ENCODE results near the gene WDR64. TPM values are rescaled to one million over a fixed set of nuclear protein-coding genes. Genes with fewer than 3 reads are reported as not detected.

Gene WDR64
- total and polyA plus RNA-seq, 2 of the 4 experiments (the other 2 are of a cell fraction): not detected

DNA sequence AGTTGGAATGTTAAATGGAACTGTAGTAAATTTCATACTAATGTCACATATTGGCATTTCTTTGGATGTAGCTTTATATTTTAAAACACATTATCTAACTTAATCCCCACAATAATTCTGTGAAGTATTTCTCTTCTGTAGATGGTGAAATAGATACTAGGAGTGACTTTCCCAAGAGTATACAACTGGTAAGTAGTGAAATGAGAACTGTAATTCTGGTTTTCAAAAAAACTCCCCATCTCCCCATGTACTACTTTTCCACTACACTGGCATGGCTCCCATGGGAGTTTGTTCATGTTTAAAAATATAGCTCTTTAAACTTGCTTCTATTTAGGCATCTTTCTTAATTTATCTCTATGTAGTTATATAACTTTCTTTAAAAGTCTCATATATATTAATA, 22.1 kb upstream of the WDR64 start:
- H3K4me1 ChIP-seq (ENCODE audit: control insufficient read depth, insufficient read depth, low read length): peaks cover 2% of the 10 kb centered on the region; the same call in 1 of the 2 replicates
- ATAC-seq (ENCODE audit: low read depth): no peak
- no peak overlapping the region for H2AFZ ChIP-seq (replicated peaks; ENCODE audit: low read length, poor library complexity)
- intact Hi-C loops (cut with micrococcal nuclease) (no loop called here), dilution Hi-C loops (cut with HindIII; ENCODE audit: low sequenced_read_pairs, unreplicated experiment) (no loop called here), in situ Hi-C loops (cut with MboI; ENCODE audit: low sequenced_read_pairs) (no loop called here)
- no peak overlapping the region for H4K91ac ChIP-seq (ENCODE audit: insufficient read depth, low read depth, low read length)
- no peak overlapping the region for H3K9ac ChIP-seq (ENCODE audit: low read depth, low read length)
- H3K27ac ChIP-seq (ENCODE audit: insufficient read depth, low read length): no peak overlapping the region
- H3K4me2 ChIP-seq (ENCODE audit: low read depth, low read length): no peak overlapping the region
- no peak overlapping the region for H2BK120ac ChIP-seq (ENCODE audit: low read depth, low read length)
- H2AK9ac ChIP-seq (replicated peaks; ENCODE audit: low read depth, low read length, poor library complexity): no peak overlapping the region
- H3K56ac ChIP-seq (ENCODE audit: extremely low read depth, insufficient read depth, low read length): no peak overlapping the region
- peaks cover 3% of the 10 kb centered on the region; the same call in 1 of the 2 replicates for H3K36me3 ChIP-seq (ENCODE audit: control insufficient read depth, insufficient read depth, low read length)
- DNase-seq: no peak
- CTCF ChIA-PET: interaction anchor here (1.0 kb wide), 1 partner anchor 19 kb away, joined by 4 read pairs; no protein-coding TSS in a partner anchor
- no peak overlapping the region for H3K18ac ChIP-seq (ENCODE audit: low read depth, low read length)
- H3K79me1 ChIP-seq (ENCODE audit: low read depth in 1 of 2, low read length in 2 of 2): peaks cover under 1 to 11% of the 10 kb centered on the region in 2 experiments; a peak in 3 of 4 replicates
- H3K23ac ChIP-seq (ENCODE audit: low read depth, low read length): no peak overlapping the region
- no peak overlapping the region for H2BK15ac ChIP-seq (ENCODE audit: low read depth, low read length)
- H2AK5ac ChIP-seq (ENCODE audit: low read depth, low read length): no peak overlapping the region
- no peaks in the 10 kb centered on the region for H4K20me1 ChIP-seq (ENCODE audit: insufficient read depth, low read length)
- H3K9me1 ChIP-seq (ENCODE audit: insufficient read depth, low read length): no peaks in the 10 kb centered on the region
- no peak overlapping the region for H3K4ac ChIP-seq (ENCODE audit: low read depth, low read length)
- BruUV-seq (replicated peaks): no TSS peak
- H3K4me3 ChIP-seq (ENCODE audit: insufficient read depth, low read depth, low read length): no peak overlapping the region
- no peaks in the 10 kb centered on the region for H3K9me3 ChIP-seq (ENCODE audit: control insufficient read depth, insufficient read depth, low read length)
- TF ChIP-seq CHD1 (IDR thresholded peaks at IDR 0.05; ENCODE audit: low read depth, low read length) (no peak), SMC3 (IDR thresholded peaks at IDR 0.05; ENCODE audit: low read depth, low read length) (no peak), BHLHE40 (IDR thresholded peaks at IDR 0.05; ENCODE audit: low read depth, low read length) (no peak), RAD21 (IDR thresholded peaks at IDR 0.05; ENCODE audit: low read length) (no peak), ELK1 (IDR thresholded peaks at IDR 0.05; ENCODE audit: borderline replicate concordance, low read depth, low read length) (no peak), FOS (IDR thresholded peaks at IDR 0.05; ENCODE audit: low read depth, low read length) (no peak), CEBPB (IDR thresholded peaks at IDR 0.05; ENCODE audit: low read depth, low read length) (no peak), RFX5 (IDR thresholded peaks at IDR 0.05; ENCODE audit: low read depth, low read length) (no peak)
- TF ChIP-seq, protein P1, sequence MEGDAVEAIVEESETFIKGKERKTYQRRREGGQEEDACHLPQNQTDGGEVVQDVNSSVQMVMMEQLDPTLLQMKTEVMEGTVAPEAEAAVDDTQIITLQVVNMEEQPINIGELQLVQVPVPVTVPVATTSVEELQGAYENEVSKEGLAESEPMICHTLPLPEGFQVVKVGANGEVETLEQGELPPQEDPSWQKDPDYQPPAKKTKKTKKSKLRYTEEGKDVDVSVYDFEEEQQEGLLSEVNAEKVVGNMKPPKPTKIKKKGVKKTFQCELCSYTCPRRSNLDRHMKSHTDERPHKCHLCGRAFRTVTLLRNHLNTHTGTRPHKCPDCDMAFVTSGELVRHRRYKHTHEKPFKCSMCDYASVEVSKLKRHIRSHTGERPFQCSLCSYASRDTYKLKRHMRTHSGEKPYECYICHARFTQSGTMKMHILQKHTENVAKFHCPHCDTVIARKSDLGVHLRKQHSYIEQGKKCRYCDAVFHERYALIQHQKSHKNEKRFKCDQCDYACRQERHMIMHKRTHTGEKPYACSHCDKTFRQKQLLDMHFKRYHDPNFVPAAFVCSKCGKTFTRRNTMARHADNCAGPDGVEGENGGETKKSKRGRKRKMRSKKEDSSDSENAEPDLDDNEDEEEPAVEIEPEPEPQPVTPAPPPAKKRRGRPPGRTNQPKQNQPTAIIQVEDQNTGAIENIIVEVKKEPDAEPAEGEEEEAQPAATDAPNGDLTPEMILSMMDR (conservative IDR thresholded peaks at IDR 0.05; ENCODE audit: low read depth, low read length): no peak
- no peak overlapping the region for H4K8ac ChIP-seq (ENCODE audit: low read depth in 2 of 2, low read length in 2 of 2)
- POLR2A ChIA-PET (ENCODE audit: unreplicated experiment): no interaction called here
- no peak overlapping the region for H4K5ac ChIP-seq (ENCODE audit: low read depth, low read length)
- H2BK20ac ChIP-seq (ENCODE audit: low read depth, low read length): no peak overlapping the region
- no peak overlapping the region for H2BK5ac ChIP-seq (ENCODE audit: low read depth, low read length, poor library complexity, severe bottlenecking)
- no peak overlapping the region for H3K14ac ChIP-seq (replicated peaks; ENCODE audit: low read depth, low read length)
- no peaks in the 10 kb centered on the region for H3K27me3 ChIP-seq (ENCODE audit: control insufficient read depth, insufficient read depth, low read length)
